SU-DHL-6 (cell line): ENCODE measurements around the gene BRD3OS.

Source experiments
- H2AFZ ChIP-seq: fragments of 200-600 bp; sonication (generic); 2 replicates; pipeline ENCODE4 v1.6.1; 2014; ENCODE audit warnings: low read depth, mild to moderate bottlenecking, moderate library complexity, mixed read lengths, antibody characterized with exemption, low read length; ENCODE audit not compliant: severe bottlenecking
- H3F3A ChIP-seq: fragments of 200-600 bp; shearing (Covaris generic); 2 replicates; pipeline ENCODE4 v1.6.0; 2016; ENCODE audit warnings: antibody characterized with exemption, mild to moderate bottlenecking; ENCODE audit not compliant: insufficient read depth
- H3K27ac ChIP-seq: fragments of 200-600 bp; sonication (generic); 2 replicates; pipeline ENCODE4 v1.5.1; 2016; ENCODE audit warnings: low read depth, mild to moderate bottlenecking, low read length, moderate library complexity, mixed read lengths
- H3K27me3 ChIP-seq: fragments of 200-600 bp; sonication (generic), shearing (Covaris generic); 2 replicates; pipeline ENCODE4 v1.6.0; 2014; ENCODE audit warnings: mild to moderate bottlenecking, low read length
- H3K36me3 ChIP-seq: fragments of 200-600 bp; sonication (generic); 2 replicates; pipeline ENCODE4 v1.6.1; 2014; ENCODE audit warnings: mild to moderate bottlenecking, low read length, mixed read lengths
- H3K4me2 ChIP-seq: fragments of 300-600, 200-600 bp; shearing (Covaris generic), sonication (generic); 2 replicates; pipeline ENCODE4 v1.6.0; 2014; ENCODE audit warnings: low read length, low read depth, mild to moderate bottlenecking; ENCODE audit not compliant: poor library complexity, severe bottlenecking
- H3K4me3 ChIP-seq: fragments of 200-600 bp; sonication (generic); 2 replicates; pipeline ENCODE4 v1.5.1; 2014; ENCODE audit warnings: antibody characterized with exemption, low read length, mild to moderate bottlenecking, mixed read lengths; ENCODE audit not compliant: insufficient read depth, poor library complexity, severe bottlenecking
- H3K79me2 ChIP-seq: fragments of 200-600 bp; sonication (generic); 2 replicates; pipeline ENCODE4 v1.6.1; 2014; ENCODE audit warnings: mild to moderate bottlenecking, low read length, moderate library complexity; ENCODE audit not compliant: insufficient read depth
- H3K9ac ChIP-seq: fragments of 200-600 bp; sonication (generic); 2 replicates; pipeline ENCODE4 v1.7.0; 2014; ENCODE audit warnings: mild to moderate bottlenecking, low read length
- H3K9me2 ChIP-seq: fragments of 200-600 bp; sonication (generic); replicated peaks from 2 replicates; pipeline ENCODE4 v1.6.1; 2014; ENCODE audit warnings: low read length; ENCODE audit not compliant: insufficient read depth
- H3K9me3 ChIP-seq: fragments of 200-600 bp; sonication (generic); 2 replicates; pipeline ENCODE4 v1.6.1; 2014; ENCODE audit warnings: low read length, mixed read lengths; ENCODE audit not compliant: insufficient read depth
- H4K20me1 ChIP-seq: fragments of 200-600 bp; sonication (generic); 2 replicates; pipeline ENCODE4 v1.6.1; 2014; ENCODE audit warnings: low read depth, mild to moderate bottlenecking, antibody characterized with exemption, low read length, moderate library complexity, mixed read lengths
- EZH2phosphoT487 ChIP-seq: fragments of 200-600 bp; sonication (generic), shearing (Covaris generic); conservative IDR thresholded peaks from 2 replicates; pipeline ENCODE4 v1.6.1; 2018; ENCODE audit warnings: mild to moderate bottlenecking, antibody characterized with exemption, low read length, moderate library complexity, mixed read lengths
- TF ChIP-seq, protein P1 (sequence below): fragments of 200-600 bp; sonication (generic); IDR thresholded peaks from one replicate; pipeline ENCODE4 v1.5.1; 2017; ENCODE audit warnings: antibody characterized with exemption, mild to moderate bottlenecking, low read length, moderate library complexity; ENCODE audit not compliant: insufficient read depth, poor library complexity, severe bottlenecking

BRD3OS gene

GRCh38 chr9:134044944-134045343 is 19.7 kb downstream of the BRD3OS start:
- no peak overlapping the region for H3K4me3 ChIP-seq
- no peaks in the 10 kb centered on the region for H3K27me3 ChIP-seq
- H3K9me3 ChIP-seq = no peaks in the 10 kb centered on the region
- H3K36me3 ChIP-seq = no peaks in the 10 kb centered on the region
- TF ChIP-seq, protein P1, sequence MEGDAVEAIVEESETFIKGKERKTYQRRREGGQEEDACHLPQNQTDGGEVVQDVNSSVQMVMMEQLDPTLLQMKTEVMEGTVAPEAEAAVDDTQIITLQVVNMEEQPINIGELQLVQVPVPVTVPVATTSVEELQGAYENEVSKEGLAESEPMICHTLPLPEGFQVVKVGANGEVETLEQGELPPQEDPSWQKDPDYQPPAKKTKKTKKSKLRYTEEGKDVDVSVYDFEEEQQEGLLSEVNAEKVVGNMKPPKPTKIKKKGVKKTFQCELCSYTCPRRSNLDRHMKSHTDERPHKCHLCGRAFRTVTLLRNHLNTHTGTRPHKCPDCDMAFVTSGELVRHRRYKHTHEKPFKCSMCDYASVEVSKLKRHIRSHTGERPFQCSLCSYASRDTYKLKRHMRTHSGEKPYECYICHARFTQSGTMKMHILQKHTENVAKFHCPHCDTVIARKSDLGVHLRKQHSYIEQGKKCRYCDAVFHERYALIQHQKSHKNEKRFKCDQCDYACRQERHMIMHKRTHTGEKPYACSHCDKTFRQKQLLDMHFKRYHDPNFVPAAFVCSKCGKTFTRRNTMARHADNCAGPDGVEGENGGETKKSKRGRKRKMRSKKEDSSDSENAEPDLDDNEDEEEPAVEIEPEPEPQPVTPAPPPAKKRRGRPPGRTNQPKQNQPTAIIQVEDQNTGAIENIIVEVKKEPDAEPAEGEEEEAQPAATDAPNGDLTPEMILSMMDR = no peak
- no peak for TF ChIP-seq EZH2phosphoT487
- H3K79me2 ChIP-seq = no peaks in the 10 kb centered on the region
- no peaks in the 10 kb centered on the region for H4K20me1 ChIP-seq
- no peak overlapping the region for H3K9ac ChIP-seq
- H2AFZ ChIP-seq = no peak overlapping the region
- H3K27ac ChIP-seq = no peak overlapping the region
- H3F3A ChIP-seq = no peaks in the 10 kb centered on the region
- H3K9me2 ChIP-seq = no peaks in the 10 kb centered on the region
- H3K4me2 ChIP-seq = no peak overlapping the region

- H3K9ac ChIP-seq = no peak overlapping the region
- no peaks in the 10 kb centered on the region for H3F3A ChIP-seq
- no peaks in the 10 kb centered on the region for H3K27me3 ChIP-seq
- no peak overlapping the region for H3K4me2 ChIP-seq
- H3K9me2 ChIP-seq = no peaks in the 10 kb centered on the region
- H3K79me2 ChIP-seq = no peaks in the 10 kb centered on the region
- no peak overlapping the region for H2AFZ ChIP-seq
- no peaks in the 10 kb centered on the region for H3K9me3 ChIP-seq
- no peaks in the 10 kb centered on the region for H3K36me3 ChIP-seq
- no peak overlapping the region for H3K27ac ChIP-seq
- no peak for TF ChIP-seq EZH2phosphoT487
- TF ChIP-seq, protein P1 = no peak
- H4K20me1 ChIP-seq = no peaks in the 10 kb centered on the region
- no peak overlapping the region for H3K4me3 ChIP-seq
Observed at GRCh38 chr9:134045841-134046544, 20.7 kb downstream of the BRD3OS start.

GRCh38 chr9:134046894-134047681 is 21.8 kb downstream of the BRD3OS start:
- Histone ChIP-seq H3K27ac (no peak overlapping the region), H3K9me3 (no peaks in the 10 kb centered on the region), H3F3A (no peaks in the 10 kb centered on the region), H3K4me2 (no peak overlapping the region), H3K27me3 (no peaks in the 10 kb centered on the region), H3K79me2 (no peaks in the 10 kb centered on the region), H3K36me3 (no peaks in the 10 kb centered on the region), H3K4me3 (no peak overlapping the region), H2AFZ (no peak overlapping the region), H4K20me1 (no peaks in the 10 kb centered on the region), H3K9me2 (no peaks in the 10 kb centered on the region), H3K9ac (no peak overlapping the region)
- no peak for TF ChIP-seq EZH2phosphoT487
- TF ChIP-seq, protein P1 = no peak
